Mucosa of descending colon (tissue), 3 donors: ENCODE results near the gene PCF11. TPM values are rescaled to one million over a fixed set of nuclear protein-coding genes. Genes with fewer than 3 reads are reported as not detected.

ENCODE experiments used
- ATAC-seq: fragments of 200-7000 bp; cut with Tn5 transposase; one replicate; pipeline ENCODE4 v1.9.1; 2020; ENCODE audit warnings: mild to moderate bottlenecking, moderate library complexity
- DNase-seq, 3 donors: peaks; one replicate each; pipeline ENCODE4 v3.0.0-alpha.2; 2020
- H3K36me3 ChIP-seq: fragments of 200-600 bp; one replicate; pipeline ENCODE4 v1.8.0; 2021; ENCODE audit warnings: low read depth, mild to moderate bottlenecking
- H3K4me1 ChIP-seq: fragments of 200-600 bp; one replicate; pipeline ENCODE4 v1.8.0; 2021; ENCODE audit warnings: low read depth, mild to moderate bottlenecking
- H3K4me3 ChIP-seq: fragments of 200-600 bp; one replicate; pipeline ENCODE4 v1.8.0; 2021; ENCODE audit warnings: mild to moderate bottlenecking
- H3K9me3 ChIP-seq: fragments of 200-600 bp; one replicate; pipeline ENCODE4 v1.8.0; 2021; ENCODE audit warnings: mild to moderate bottlenecking
- CTCF ChIP-seq: fragments of 200-600 bp; IDR thresholded peaks from one replicate; pipeline ENCODE4 v1.8.0; 2022; ENCODE audit warnings: antibody characterized with exemption, mild to moderate bottlenecking
- intact Hi-C, 2 donors: fragments of 100-400 bp; cut with DNase I in 1 of 2; cut with micrococcal nuclease in 1 of 2; formaldehyde crosslinking; loops; one replicate each; pipeline versions ENCODE4 v1.11.0 to v1.11.1; 2022; cut with DNase I, micrococcal nuclease
- total RNA-seq, 3 donors: library from RNA; stranded (reverse); fragmentation: NEBNext Ultra II Directional in 2 of 3; extraction: Animal tissue kit (Norgen Biotek cat#: 25700) in 2 of 3; gene quantifications; one replicate each; pipeline versions ENCODE4 v1.2.1 to v1.2.4, GENCODE V29; 2021 to 2023
- donor health status: DM: no; HTN: no; CAD: no; lungs with moderate emphysema.
- donor health status: DM: no; HTN: no; CAD: no.
- donor health status: DM: no; HTN: yes; CAD: no.

PCF11 gene
- total RNA-seq, 3 donors from 2014 or later = 57.2 to 60.5 (median 58.7) TPM

GRCh38 chr11:83194281-83195142 lies 37.6 kb downstream of the PCF11 start:
- no peak for TF ChIP-seq CTCF
- intact Hi-C loops = no loop called here
- Histone ChIP-seq H3K4me3 (peak overlapping the region; percentile 49), H3K4me1 (peaks cover 24% of the 10 kb centered on the region), H3K9me3 (no peaks in the 10 kb centered on the region), H3K36me3 (no peaks in the 10 kb centered on the region)
- ATAC-seq = peak; percentile 78
- DNase-seq = peak; percentile 65 to 80 (median 75)

- ATAC-seq (no peak), DNase-seq (no peak)
- H3K36me3 ChIP-seq = no peaks in the 10 kb centered on the region
- no peaks in the 10 kb centered on the region for H3K9me3 ChIP-seq
- no peak for TF ChIP-seq CTCF
- peaks cover 24% of the 10 kb centered on the region for H3K4me1 ChIP-seq
- H3K4me3 ChIP-seq = no peak overlapping the region
- intact Hi-C loops = no loop called here
These were observed 38.2 kb downstream of the PCF11 start for GRCh38 chr11:83195143-83195466.

DNA sequence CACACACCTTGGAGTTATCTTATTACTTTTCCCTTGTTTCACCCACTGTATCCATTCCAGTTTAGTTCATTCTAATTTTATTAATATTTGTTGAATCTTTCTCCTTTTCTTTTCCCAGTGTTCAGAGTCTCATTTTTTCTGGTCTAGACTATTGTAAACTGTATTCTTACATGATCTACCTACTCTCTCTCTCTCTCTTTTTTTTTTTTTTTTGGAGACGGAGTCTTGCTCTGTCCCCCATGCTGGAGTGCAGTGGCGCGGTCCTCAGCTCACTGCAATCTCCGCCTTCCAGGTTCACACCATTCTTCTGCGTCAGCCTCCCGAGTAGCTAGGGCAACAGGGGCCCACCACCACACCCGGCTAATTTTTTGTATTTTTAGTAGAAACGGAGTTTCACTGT lies 38.7 kb downstream of the PCF11 start:
- DNase-seq = no peak
- intact Hi-C loops = no loop called here
- H3K36me3 ChIP-seq = no peaks in the 10 kb centered on the region
- ATAC-seq = no peak
- H3K9me3 ChIP-seq = no peaks in the 10 kb centered on the region
- TF ChIP-seq CTCF = no peak
- peaks cover 24% of the 10 kb centered on the region for H3K4me1 ChIP-seq
- no peak overlapping the region for H3K4me3 ChIP-seq

DNA sequence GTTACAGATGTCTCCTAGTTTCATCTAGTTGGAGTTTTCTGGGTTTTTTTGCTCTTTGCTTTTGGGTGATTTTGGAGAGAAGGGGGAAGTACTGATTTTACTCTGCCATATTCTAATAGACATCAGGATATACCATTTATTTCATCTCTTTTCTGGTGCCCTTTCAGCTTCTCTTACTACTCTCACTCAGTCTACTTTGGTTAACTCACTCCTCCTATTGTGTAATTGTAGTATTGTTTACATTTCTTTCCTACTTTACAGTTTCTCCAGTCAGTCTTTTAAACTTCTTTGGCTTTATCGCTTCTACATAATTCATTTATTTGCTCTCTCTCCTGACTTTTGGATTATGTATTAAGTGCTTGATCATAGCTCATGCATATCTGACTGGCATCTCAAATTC lies 43.1 kb downstream of the PCF11 start:
- TF ChIP-seq CTCF = no peak
- H3K36me3 ChIP-seq = no peaks in the 10 kb centered on the region
- peaks cover 5% of the 10 kb centered on the region for H3K4me1 ChIP-seq
- intact Hi-C loops = no loop called here
- H3K4me3 ChIP-seq = no peak overlapping the region
- no peaks in the 10 kb centered on the region for H3K9me3 ChIP-seq
- DNase-seq (no peak), ATAC-seq (no peak)

DNA sequence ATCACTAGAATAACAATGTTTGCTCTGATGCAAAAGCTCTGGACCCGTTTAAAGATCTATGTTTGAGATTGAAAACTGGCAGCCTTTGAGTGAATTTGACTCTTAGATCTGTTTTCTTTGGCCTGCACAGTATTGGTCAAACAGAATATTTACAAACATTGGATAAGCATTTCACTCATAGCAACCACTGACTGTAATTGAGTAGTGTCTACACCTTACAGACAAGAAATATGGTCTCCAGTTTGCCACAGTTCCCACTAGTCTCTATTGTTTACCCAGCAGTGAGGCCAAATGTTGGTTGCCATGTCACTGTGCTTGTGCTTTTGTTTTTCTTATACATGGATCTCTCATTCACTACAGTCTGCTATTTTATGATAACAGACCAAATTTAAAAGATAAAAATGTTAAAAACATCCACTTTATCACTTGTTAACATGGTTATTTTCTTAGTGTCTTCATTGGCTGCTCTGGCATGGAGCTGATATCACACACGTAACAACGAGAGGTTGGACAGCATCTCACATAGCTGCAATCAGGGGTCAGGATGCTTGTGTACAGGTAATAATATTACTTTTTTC lies 48.8 kb downstream of the PCF11 start:
- intact Hi-C loops = no loop called here
- Histone ChIP-seq H3K9me3 (no peaks in the 10 kb centered on the region), H3K36me3 (no peaks in the 10 kb centered on the region), H3K4me1 (no peaks in the 10 kb centered on the region), H3K4me3 (no peak overlapping the region)
- TF ChIP-seq CTCF = no peak
- DNase-seq (no peak), ATAC-seq (no peak)
